ENCODE data around the gene ZBTB38. TPM values are rescaled to one million over a fixed set of nuclear protein-coding genes. Genes with fewer than 3 reads are reported as not detected.

The ZBTB38 gene
- total and polyA plus RNA-seq, 9 donors, result 23.2 to 125 (median 78.7) TPM

GRCh38 chr3:141390747-141391146 is 22.4 kb downstream of the ZBTB38 start:
- no peaks in the 10 kb centered on the region for H3K36me3 ChIP-seq
- H3K27me3 ChIP-seq, result no peaks in the 10 kb centered on the region
- no peak overlapping the region for H3K27ac ChIP-seq
- WGBS, 3 donors, result 93 to 95% (median 94%) methylated on average over 5 of the region's 5 CpGs
- peaks cover 22% of the 10 kb centered on the region for H3K4me1 ChIP-seq (ENCODE audit: insufficient read depth)
- no peak for TF ChIP-seq POLR2A (IDR thresholded peaks at IDR 0.05)
- TF ChIP-seq, protein P1, sequence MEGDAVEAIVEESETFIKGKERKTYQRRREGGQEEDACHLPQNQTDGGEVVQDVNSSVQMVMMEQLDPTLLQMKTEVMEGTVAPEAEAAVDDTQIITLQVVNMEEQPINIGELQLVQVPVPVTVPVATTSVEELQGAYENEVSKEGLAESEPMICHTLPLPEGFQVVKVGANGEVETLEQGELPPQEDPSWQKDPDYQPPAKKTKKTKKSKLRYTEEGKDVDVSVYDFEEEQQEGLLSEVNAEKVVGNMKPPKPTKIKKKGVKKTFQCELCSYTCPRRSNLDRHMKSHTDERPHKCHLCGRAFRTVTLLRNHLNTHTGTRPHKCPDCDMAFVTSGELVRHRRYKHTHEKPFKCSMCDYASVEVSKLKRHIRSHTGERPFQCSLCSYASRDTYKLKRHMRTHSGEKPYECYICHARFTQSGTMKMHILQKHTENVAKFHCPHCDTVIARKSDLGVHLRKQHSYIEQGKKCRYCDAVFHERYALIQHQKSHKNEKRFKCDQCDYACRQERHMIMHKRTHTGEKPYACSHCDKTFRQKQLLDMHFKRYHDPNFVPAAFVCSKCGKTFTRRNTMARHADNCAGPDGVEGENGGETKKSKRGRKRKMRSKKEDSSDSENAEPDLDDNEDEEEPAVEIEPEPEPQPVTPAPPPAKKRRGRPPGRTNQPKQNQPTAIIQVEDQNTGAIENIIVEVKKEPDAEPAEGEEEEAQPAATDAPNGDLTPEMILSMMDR (IDR thresholded peaks at IDR 0.05), result no peak
- no peak for TF ChIP-seq EP300 (IDR thresholded peaks at IDR 0.05)
- H3K4me3 ChIP-seq, result no peak overlapping the region
- DNase-seq, result no peak
- intact Hi-C loops (cut with DNase I), result no loop called here
- no peaks in the 10 kb centered on the region for H3K9me3 ChIP-seq

DNA sequence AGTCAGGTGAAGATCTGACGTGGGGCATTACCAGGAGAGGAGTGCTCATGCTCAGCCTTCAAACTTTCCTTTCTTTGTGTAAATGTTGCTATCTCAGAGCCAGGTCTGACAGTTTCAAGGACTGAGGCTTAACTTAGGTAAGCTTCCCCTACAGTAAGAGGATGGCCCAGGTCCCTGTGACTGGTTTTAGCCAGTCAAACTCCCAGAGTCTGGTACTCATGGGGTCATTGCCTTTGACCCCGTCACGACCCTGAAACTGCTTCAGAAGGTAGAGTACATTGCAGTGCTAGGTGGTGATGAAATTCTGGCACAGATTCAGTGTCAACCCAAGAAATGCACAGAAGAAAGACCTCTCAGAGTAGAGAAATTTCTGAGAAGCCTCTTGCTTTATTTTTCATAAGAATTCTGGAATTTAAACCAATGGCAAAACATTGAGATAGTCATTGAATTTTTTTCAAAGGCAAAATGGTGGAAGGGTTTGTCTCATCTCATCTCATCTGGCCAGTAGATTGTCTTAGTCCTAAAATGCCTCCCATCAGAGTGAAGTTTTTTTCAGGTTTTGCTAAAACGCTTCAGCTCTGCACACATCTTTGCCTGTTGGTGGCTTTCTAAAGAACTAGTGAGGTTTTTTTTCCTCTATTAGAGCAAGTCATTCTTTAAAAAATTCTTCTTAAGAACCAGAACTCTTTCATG is 23.1 kb downstream of the ZBTB38 start:
- DNase-seq, result peak in 1 of 5 donors; percentile 42
- H3K4me1 ChIP-seq (ENCODE audit: insufficient read depth), result peaks cover 22% of the 10 kb centered on the region
- no peaks in the 10 kb centered on the region for H3K36me3 ChIP-seq
- intact Hi-C loops (cut with DNase I), result no loop called here
- no peaks in the 10 kb centered on the region for H3K9me3 ChIP-seq
- H3K27me3 ChIP-seq, result no peaks in the 10 kb centered on the region
- WGBS, 3 donors, result 77 to 87% (median 78%) methylated on average over 4 of the region's 4 CpGs
- no peak for TF ChIP-seq EP300 (IDR thresholded peaks at IDR 0.05)
- H3K27ac ChIP-seq, result peak overlapping the region in 1 of 2 donors; percentile 44
- H3K4me3 ChIP-seq, result no peak overlapping the region

GRCh38 chr3:141391991-141392316 is 23.6 kb downstream of the ZBTB38 start:
- Histone ChIP-seq H3K4me3 (no peak overlapping the region), H3K9me3 (no peaks in the 10 kb centered on the region), H3K27ac (peak overlapping the region in 1 of 2 donors; percentile 44), H3K4me1 (ENCODE audit: insufficient read depth) (peaks cover 20% of the 10 kb centered on the region), H3K27me3 (no peaks in the 10 kb centered on the region), H3K36me3 (no peaks in the 10 kb centered on the region)
- 26 to 43% (median 35%) methylated on average over 4 of the region's 4 CpGs for whole genome bisulfite sequencing, 3 donors
- TF ChIP-seq, protein P1 (IDR thresholded peaks at IDR 0.05), result no peak
- TF ChIP-seq EP300 (IDR thresholded peaks at IDR 0.05), result no peak
- intact Hi-C loops (cut with DNase I), result no loop called here
- no peak for DNase-seq

DNA sequence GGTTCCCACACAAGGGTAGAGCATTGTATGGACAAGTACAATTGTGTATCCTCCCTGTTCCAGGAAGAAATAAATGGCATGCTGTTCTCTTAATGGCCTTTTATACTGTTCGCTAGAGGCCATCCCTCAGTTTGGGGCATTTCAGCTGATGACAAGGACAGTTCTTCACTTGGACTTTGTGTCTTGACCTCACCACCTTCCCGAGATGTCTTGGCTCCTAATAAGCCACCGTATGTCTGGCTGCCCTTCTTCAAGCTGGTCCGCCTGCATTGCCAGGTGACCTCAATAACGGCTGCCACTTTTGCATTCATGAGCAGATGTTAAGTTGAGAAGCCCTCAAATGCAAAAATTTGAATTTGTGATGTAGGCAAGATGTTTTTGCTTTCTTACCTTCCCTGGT is 24.1 kb downstream of the ZBTB38 start:
- no peaks in the 10 kb centered on the region for H3K9me3 ChIP-seq
- no peak for TF ChIP-seq POLR2A (IDR thresholded peaks at IDR 0.05)
- TF ChIP-seq EP300 (IDR thresholded peaks at IDR 0.05), result no peak
- TF ChIP-seq, protein P1 (IDR thresholded peaks at IDR 0.05), result no peak
- DNase-seq, result no peak
- peak overlapping the region in 1 of 2 donors; percentile 73 for H3K27ac ChIP-seq
- no peak overlapping the region for H3K4me3 ChIP-seq
- no peaks in the 10 kb centered on the region for H3K27me3 ChIP-seq
- peaks cover 19% of the 10 kb centered on the region for H3K4me1 ChIP-seq (ENCODE audit: insufficient read depth)
- intact Hi-C loops (cut with DNase I), result no loop called here
- H3K36me3 ChIP-seq, result no peaks in the 10 kb centered on the region
- 83 to 90% (median 86%) methylated on average over 5 of the region's 5 CpGs for WGBS, 3 donors

GRCh38 chr3:141392897-141393734 is 24.8 kb downstream of the ZBTB38 start:
- 52 to 57% (median 55%) methylated on average over 6 of the region's 6 CpGs for WGBS, 3 donors
- Histone ChIP-seq H3K27me3 (no peaks in the 10 kb centered on the region), H3K36me3 (no peaks in the 10 kb centered on the region), H3K4me3 (no peak overlapping the region), H3K9me3 (no peaks in the 10 kb centered on the region), H3K4me1 (ENCODE audit: insufficient read depth) (peaks cover 16% of the 10 kb centered on the region), H3K27ac (peak overlapping the region in 1 of 2 donors; percentile 73)
- TF ChIP-seq EP300 (IDR thresholded peaks at IDR 0.05), result no peak
- TF ChIP-seq, protein P1 (IDR thresholded peaks at IDR 0.05), result no peak
- no peak for TF ChIP-seq POLR2A (IDR thresholded peaks at IDR 0.05)
- intact Hi-C loops (cut with DNase I), result no loop called here
- peak; percentile 67 to 79 (median 69) for DNase-seq

All from ovary (tissue), 9 donors.